ENCODE data around the gene CRYL1. TPM values are rescaled to one million over a fixed set of nuclear protein-coding genes. Genes with fewer than 3 reads are reported as not detected.

The CRYL1 gene
- total and polyA plus RNA-seq, 2 experiments from 2014 or later: 11.3 to 16.1 TPM

DNA sequence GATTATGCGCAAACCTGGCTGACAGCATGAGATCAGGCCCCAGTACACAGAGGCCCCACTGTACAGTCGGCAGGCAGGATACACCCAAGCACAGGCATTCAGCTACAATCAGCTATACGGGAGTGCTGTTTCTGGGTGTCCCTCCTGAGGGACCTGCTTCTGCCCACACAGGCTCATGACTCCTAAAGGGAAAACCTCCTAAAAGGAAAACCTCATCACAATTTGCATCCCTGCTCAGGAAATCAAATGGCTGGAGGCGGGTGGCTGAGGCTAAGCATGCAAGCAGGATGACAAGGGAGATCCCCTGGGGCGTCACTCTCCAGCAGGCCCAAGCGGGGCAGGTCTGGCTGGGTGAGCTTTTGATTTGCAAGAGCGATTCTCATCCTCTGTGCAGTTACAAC lies 99.8 kb downstream of the CRYL1 start:
- H3K9me2 ChIP-seq (ENCODE audit: insufficient read depth): no peaks in the 10 kb centered on the region
- no peaks in the 10 kb centered on the region for H3K36me3 ChIP-seq (ENCODE audit: low read depth)
- 92 to 96% methylated on average over 7 of the region's 7 CpGs for WGBS, 2 experiments (ENCODE audit: low coverage in 1 of 2, low lambda C conversion rate in 2 of 2, missing lambda C conversion rate in 2 of 2)
- TF ChIP-seq EZH2 (IDR thresholded peaks at IDR 0.05; ENCODE audit: insufficient read depth, poor library complexity, severe bottlenecking) (no peak), EZH2phosphoT487 (IDR thresholded peaks at IDR 0.05; ENCODE audit: insufficient read depth, low read depth) (no peak)
- no peaks in the 10 kb centered on the region for H4K20me1 ChIP-seq (ENCODE audit: insufficient read depth)
- in situ Hi-C loops (cut with MboI): no loop called here
- no peak overlapping the region for H3K4me2 ChIP-seq (ENCODE audit: unreplicated experiment)
- H3K9me3 ChIP-seq (ENCODE audit: low read depth): no peaks in the 10 kb centered on the region
- H3F3A ChIP-seq (ENCODE audit: insufficient read depth): peaks cover 5% of the 10 kb centered on the region; the same call in 1 of the 2 replicates
- H3K4me1 ChIP-seq (ENCODE audit: insufficient read depth): peaks cover 16% of the 10 kb centered on the region
- H3K4me3 ChIP-seq: no peak overlapping the region
- DNase-seq: no peak
- no peaks in the 10 kb centered on the region for H3K27me3 ChIP-seq (replicated peaks; ENCODE audit: insufficient read depth)
- no peaks in the 10 kb centered on the region for H3K79me2 ChIP-seq (ENCODE audit: insufficient read depth)
- no peak overlapping the region for H3K27ac ChIP-seq
- no peak overlapping the region for H3K9ac ChIP-seq
- H2AFZ ChIP-seq: no peak overlapping the region

DNA sequence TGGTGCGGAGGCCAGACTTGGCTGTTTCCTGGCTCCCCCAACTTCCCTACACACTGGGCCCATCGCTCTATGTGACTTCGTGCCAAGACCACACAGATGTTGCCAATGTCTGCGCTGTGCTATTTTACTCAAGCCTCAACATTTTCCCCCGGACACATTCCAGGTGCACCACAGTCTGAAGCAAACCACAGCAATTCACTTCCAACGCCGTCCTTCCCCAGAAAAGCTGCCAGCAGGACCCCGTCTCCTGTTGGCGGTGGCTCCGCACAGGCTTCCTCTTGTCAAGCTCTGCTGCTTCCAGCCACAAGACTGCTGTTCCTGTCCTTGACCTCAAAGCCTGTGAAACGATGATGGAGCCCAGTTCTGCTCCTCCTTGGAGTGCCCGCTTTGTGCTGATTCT lies 100.7 kb downstream of the CRYL1 start:
- in situ Hi-C loops (cut with MboI): no loop called here
- no peak overlapping the region for H3K27ac ChIP-seq

DNA sequence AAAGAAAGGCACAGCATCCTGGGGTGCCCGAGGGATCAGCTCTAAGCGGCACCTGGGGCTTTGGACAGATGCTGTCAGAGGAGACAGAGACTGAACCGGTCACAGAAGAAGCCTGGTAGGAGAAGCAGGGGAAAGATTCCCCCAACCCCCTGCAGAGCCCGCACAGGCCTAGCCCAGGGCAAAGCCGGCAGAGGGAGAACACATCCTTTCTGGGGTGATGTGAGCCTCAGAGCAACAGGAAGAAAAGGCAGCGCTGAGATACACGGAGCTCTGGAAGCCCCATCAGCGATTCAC lies 101.2 kb downstream of the CRYL1 start:
- Histone ChIP-seq H2AFZ (no peak overlapping the region), H3K27me3 (replicated peaks; ENCODE audit: insufficient read depth) (no peaks in the 10 kb centered on the region), H4K20me1 (ENCODE audit: insufficient read depth) (no peaks in the 10 kb centered on the region), H3F3A (ENCODE audit: insufficient read depth) (peaks cover 7% of the 10 kb centered on the region; the same call in 1 of the 2 replicates), H3K79me2 (ENCODE audit: insufficient read depth) (no peaks in the 10 kb centered on the region), H3K9me2 (ENCODE audit: insufficient read depth) (no peaks in the 10 kb centered on the region), H3K27ac (no peak overlapping the region), H3K4me1 (ENCODE audit: insufficient read depth) (peaks cover 19% of the 10 kb centered on the region), H3K9me3 (ENCODE audit: low read depth) (no peaks in the 10 kb centered on the region), H3K9ac (no peak overlapping the region), H3K36me3 (ENCODE audit: low read depth) (no peaks in the 10 kb centered on the region), H3K4me2 (ENCODE audit: unreplicated experiment) (no peak overlapping the region), H3K4me3 (no peak overlapping the region)
- WGBS, 2 experiments (ENCODE audit: low coverage in 1 of 2, low lambda C conversion rate in 2 of 2, missing lambda C conversion rate in 2 of 2): 88 to 90% methylated on average over 8 of the region's 8 CpGs
- TF ChIP-seq EZH2phosphoT487 (IDR thresholded peaks at IDR 0.05; ENCODE audit: insufficient read depth, low read depth) (no peak), EZH2 (IDR thresholded peaks at IDR 0.05; ENCODE audit: insufficient read depth, poor library complexity, severe bottlenecking) (no peak)
- no peak for DNase-seq
- in situ Hi-C loops (cut with MboI): no loop called here

More for the DNA sequence above, 100.7 kb downstream of the CRYL1 start:
- Histone ChIP-seq H3K79me2 (ENCODE audit: insufficient read depth) (no peaks in the 10 kb centered on the region), H3K4me2 (ENCODE audit: unreplicated experiment) (no peak overlapping the region), H3K27me3 (replicated peaks; ENCODE audit: insufficient read depth) (no peaks in the 10 kb centered on the region), H3F3A (ENCODE audit: insufficient read depth) (peaks cover 5% of the 10 kb centered on the region; the same call in 1 of the 2 replicates), H3K9ac (no peak overlapping the region), H3K9me2 (ENCODE audit: insufficient read depth) (no peaks in the 10 kb centered on the region), H3K4me1 (ENCODE audit: insufficient read depth) (peaks cover 20% of the 10 kb centered on the region), H4K20me1 (ENCODE audit: insufficient read depth) (no peaks in the 10 kb centered on the region), H3K9me3 (ENCODE audit: low read depth) (no peaks in the 10 kb centered on the region), H2AFZ (no peak overlapping the region), H3K36me3 (ENCODE audit: low read depth) (no peaks in the 10 kb centered on the region), H3K4me3 (no peak overlapping the region)
- TF ChIP-seq EZH2 (IDR thresholded peaks at IDR 0.05; ENCODE audit: insufficient read depth, poor library complexity, severe bottlenecking): no peak
- no peak for TF ChIP-seq EZH2phosphoT487 (IDR thresholded peaks at IDR 0.05; ENCODE audit: insufficient read depth, low read depth)
- no peak for DNase-seq
- whole genome bisulfite sequencing, 2 experiments (ENCODE audit: low coverage in 1 of 2, low lambda C conversion rate in 2 of 2, missing lambda C conversion rate in 2 of 2): 95 to 98% methylated on average over 12 of the region's 12 CpGs

DNA sequence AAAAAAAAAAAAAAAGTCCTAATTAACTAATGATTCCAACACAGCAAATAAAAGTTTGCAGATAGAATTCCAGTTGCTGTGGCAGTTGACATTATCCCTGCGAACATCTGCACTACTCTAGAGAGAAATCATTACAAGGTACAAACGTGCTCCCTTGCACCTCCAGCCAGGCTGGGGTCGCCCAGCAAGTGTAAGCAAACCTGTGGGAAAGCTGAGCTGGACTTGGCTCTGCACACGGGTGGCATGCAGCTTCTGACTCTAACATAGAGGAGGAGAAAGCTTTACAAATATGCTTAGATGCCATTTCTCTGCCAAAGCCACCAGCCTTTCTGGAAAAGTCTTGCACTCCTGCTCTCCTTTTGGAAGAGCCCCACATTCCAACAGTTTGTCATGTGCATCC lies 103.3 kb downstream of the CRYL1 start:
- Histone ChIP-seq H3K4me1 (ENCODE audit: insufficient read depth) (peaks cover 10% of the 10 kb centered on the region; the same call in 1 of the 2 replicates), H3K4me3 (no peak overlapping the region), H3K4me2 (ENCODE audit: unreplicated experiment) (no peak overlapping the region), H3K9ac (no peak overlapping the region), H3K9me2 (ENCODE audit: insufficient read depth) (no peaks in the 10 kb centered on the region), H4K20me1 (ENCODE audit: insufficient read depth) (no peaks in the 10 kb centered on the region), H3K27me3 (replicated peaks; ENCODE audit: insufficient read depth) (no peaks in the 10 kb centered on the region), H3K9me3 (ENCODE audit: low read depth) (no peaks in the 10 kb centered on the region), H3K79me2 (ENCODE audit: insufficient read depth) (no peaks in the 10 kb centered on the region), H3K27ac (no peak overlapping the region), H3K36me3 (ENCODE audit: low read depth) (no peaks in the 10 kb centered on the region), H2AFZ (no peak overlapping the region), H3F3A (ENCODE audit: insufficient read depth) (peaks cover 13% of the 10 kb centered on the region; the same call in 1 of the 2 replicates)
- no peak for DNase-seq
- TF ChIP-seq EZH2 (IDR thresholded peaks at IDR 0.05; ENCODE audit: insufficient read depth, poor library complexity, severe bottlenecking): no peak
- 68 to 75% methylated on average over 4 of the region's 4 CpGs for WGBS, 2 experiments (ENCODE audit: low coverage in 1 of 2, low lambda C conversion rate in 2 of 2, missing lambda C conversion rate in 2 of 2)
- in situ Hi-C loops (cut with MboI): no loop called here

DNA sequence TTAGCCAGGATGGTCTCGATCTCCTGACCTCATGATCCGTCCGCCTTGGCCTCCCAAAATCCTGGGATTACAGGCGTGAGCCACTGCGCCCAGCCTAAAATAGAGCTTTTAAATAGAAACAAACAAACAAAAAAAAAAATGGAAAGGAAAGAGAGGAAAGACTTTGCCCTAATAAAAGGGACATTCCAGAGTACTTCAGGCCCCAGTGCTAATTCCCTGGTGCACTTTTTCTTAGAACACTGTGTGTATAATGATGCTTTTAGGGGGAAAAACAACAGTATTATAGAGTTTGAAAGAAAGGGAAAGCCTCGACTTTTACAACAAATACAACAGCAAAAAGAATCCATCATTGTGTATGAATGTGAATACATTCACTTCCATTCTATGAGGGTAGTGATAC lies 104.7 kb downstream of the CRYL1 start:
- Histone ChIP-seq H3K4me3 (no peak overlapping the region), H3F3A (ENCODE audit: insufficient read depth) (peaks cover 13% of the 10 kb centered on the region; the same call in 1 of the 2 replicates), H2AFZ (no peak overlapping the region), H3K27ac (no peak overlapping the region), H3K79me2 (ENCODE audit: insufficient read depth) (no peaks in the 10 kb centered on the region), H3K36me3 (ENCODE audit: low read depth) (no peaks in the 10 kb centered on the region), H3K9ac (no peak overlapping the region), H4K20me1 (ENCODE audit: insufficient read depth) (no peaks in the 10 kb centered on the region), H3K27me3 (replicated peaks; ENCODE audit: insufficient read depth) (no peaks in the 10 kb centered on the region), H3K9me2 (ENCODE audit: insufficient read depth) (no peaks in the 10 kb centered on the region), H3K4me2 (ENCODE audit: unreplicated experiment) (no peak overlapping the region), H3K4me1 (ENCODE audit: insufficient read depth) (peaks cover 4% of the 10 kb centered on the region; the same call in 1 of the 2 replicates), H3K9me3 (ENCODE audit: low read depth) (no peaks in the 10 kb centered on the region)
- no peak for DNase-seq
- TF ChIP-seq EZH2 (IDR thresholded peaks at IDR 0.05; ENCODE audit: insufficient read depth, poor library complexity, severe bottlenecking): no peak
- TF ChIP-seq EZH2phosphoT487 (IDR thresholded peaks at IDR 0.05; ENCODE audit: insufficient read depth, low read depth): no peak
- in situ Hi-C loops (cut with MboI): no loop called here
- WGBS, 2 experiments (ENCODE audit: low coverage in 1 of 2, low lambda C conversion rate in 2 of 2, missing lambda C conversion rate in 2 of 2): 93 to 95% methylated on average over 6 of the region's 6 CpGs

Measured in GM23248 (cell line).